Kidney epithelial cell (primary cell): Measurements from ENCODE around the gene ATP6V0B. TPM values are rescaled to one million over a fixed set of nuclear protein-coding genes. Genes with fewer than 3 reads are reported as not detected.

ENCODE experiments used
- DNase-seq: peaks from one replicate; pipeline ENCODE4 v3.0.0-alpha.2; 2010; ENCODE audit warnings: low read depth
- H3K27me3 ChIP-seq: 2 replicates; pipeline ENCODE4 v1.6.0; 2011; ENCODE audit warnings: low read length; ENCODE audit not compliant: control insufficient read depth, insufficient read depth
- H3K36me3 ChIP-seq: 2 replicates; pipeline ENCODE4 v1.5.1; 2011; ENCODE audit warnings: low read length; ENCODE audit not compliant: control insufficient read depth, insufficient read depth
- H3K4me3 ChIP-seq: 2 replicates; pipeline ENCODE4 v1.5.1; 2011; ENCODE audit warnings: low read depth, mild to moderate bottlenecking, control low read depth, low read length
- CTCF ChIP-seq: IDR thresholded peaks from 2 replicates; pipeline ENCODE4 v1.5.1; 2011; ENCODE audit warnings: mild to moderate bottlenecking, moderate library complexity, low read length, control low read depth, inconsistent platforms; ENCODE audit not compliant: insufficient read depth, poor library complexity, severe bottlenecking
- total RNA-seq: library from RNA; depleted of rRNA; stranded (reverse); fragments of >200 nt; gene quantifications from 2 replicates; pipeline ENCODE4 v1.2.3, GENCODE V29; 2015

ATP6V0B gene
- total RNA-seq, 1 donor from 2014 or later: 308 TPM

GRCh38 chr1:44019466-44019948 lies 44.7 kb downstream of the ATP6V0B start:
- DNase-seq: no peak
- TF ChIP-seq CTCF: no peak
- Histone ChIP-seq H3K4me3 (no peak overlapping the region), H3K27me3 (peaks cover 13% of the 10 kb centered on the region), H3K36me3 (no peaks in the 10 kb centered on the region)

- no peak for DNase-seq
- Histone ChIP-seq H3K27me3 (peaks cover 11% of the 10 kb centered on the region), H3K36me3 (no peaks in the 10 kb centered on the region), H3K4me3 (no peak overlapping the region)
- TF ChIP-seq CTCF: no peak
Measured at GRCh38 chr1:44020464-44020863, 45.7 kb downstream of the ATP6V0B start.

GRCh38 chr1:44021156-44021555 lies 46.4 kb downstream of the ATP6V0B start:
- TF ChIP-seq CTCF: no peak
- DNase-seq: no peak
- H3K36me3 ChIP-seq: no peaks in the 10 kb centered on the region
- H3K27me3 ChIP-seq: peaks cover 11% of the 10 kb centered on the region
- H3K4me3 ChIP-seq: no peak overlapping the region

GRCh38 chr1:44021581-44022321 lies 47.0 kb downstream of the ATP6V0B start:
- DNase-seq: no peak
- Histone ChIP-seq H3K27me3 (peaks cover 10% of the 10 kb centered on the region), H3K4me3 (no peak overlapping the region), H3K36me3 (no peaks in the 10 kb centered on the region)
- TF ChIP-seq CTCF: no peak

- no peak for TF ChIP-seq CTCF
- DNase-seq: no peak
- Histone ChIP-seq H3K27me3 (no peaks in the 10 kb centered on the region), H3K36me3 (no peaks in the 10 kb centered on the region), H3K4me3 (no peak overlapping the region)
Measured at GRCh38 chr1:44024031-44024902, 49.5 kb downstream of the ATP6V0B start.
